HG03095 (cell line): Measurements from ENCODE around the gene ARRDC4.

Experiments used
- ATAC-seq: cut with Tn5 transposase; IDR thresholded peaks from one replicate; pipeline ENCODE4 v1.9.1; 2021; ENCODE audit warnings: moderate library complexity; ENCODE audit not compliant: unreplicated experiment

Gene ARRDC4, protein sequence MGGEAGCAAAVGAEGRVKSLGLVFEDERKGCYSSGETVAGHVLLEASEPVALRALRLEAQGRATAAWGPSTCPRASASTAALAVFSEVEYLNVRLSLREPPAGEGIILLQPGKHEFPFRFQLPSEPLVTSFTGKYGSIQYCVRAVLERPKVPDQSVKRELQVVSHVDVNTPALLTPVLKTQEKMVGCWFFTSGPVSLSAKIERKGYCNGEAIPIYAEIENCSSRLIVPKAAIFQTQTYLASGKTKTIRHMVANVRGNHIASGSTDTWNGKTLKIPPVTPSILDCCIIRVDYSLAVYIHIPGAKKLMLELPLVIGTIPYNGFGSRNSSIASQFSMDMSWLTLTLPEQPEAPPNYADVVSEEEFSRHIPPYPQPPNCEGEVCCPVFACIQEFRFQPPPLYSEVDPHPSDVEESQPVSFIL

DNA sequence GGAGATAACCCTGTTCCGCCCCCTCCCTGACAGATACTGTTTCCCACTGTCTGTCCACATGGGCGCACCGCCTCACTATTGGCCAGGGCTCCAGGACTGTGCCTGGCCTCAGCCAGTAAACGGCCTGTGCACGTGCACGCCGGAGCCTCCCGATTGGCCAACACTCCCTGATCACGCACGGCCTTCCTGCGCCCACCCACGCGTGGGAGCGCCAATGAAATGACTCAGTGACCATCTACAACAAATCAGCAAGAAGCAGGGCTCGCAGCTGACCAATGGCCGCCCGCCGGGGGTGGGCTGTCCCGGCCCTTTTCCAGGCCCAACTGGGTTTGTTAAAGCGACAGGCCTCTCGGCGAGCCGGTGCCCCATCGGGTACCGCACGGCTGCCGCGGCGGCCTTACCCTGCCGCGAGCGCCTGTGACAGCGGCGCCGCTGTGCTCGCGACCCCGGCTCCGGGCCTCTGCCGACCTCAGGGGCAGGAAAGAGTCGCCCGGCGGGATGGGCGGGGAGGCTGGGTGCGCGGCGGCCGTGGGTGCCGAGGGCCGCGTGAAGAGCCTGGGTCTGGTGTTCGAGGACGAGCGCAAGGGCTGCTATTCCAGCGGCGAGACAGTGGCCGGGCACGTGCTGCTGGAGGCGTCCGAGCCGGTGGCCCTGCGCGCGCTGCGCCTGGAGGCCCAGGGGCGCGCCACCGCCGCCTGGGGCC, at the start of gene ARRDC4:
Gene ARRDC4, plus strand, starts transcription at position 340 of the 703 bp plus-strand sequence. Its CDS starts 159 bp downstream, at position 499.
- peak; percentile 61 for ATAC-seq

DNA sequence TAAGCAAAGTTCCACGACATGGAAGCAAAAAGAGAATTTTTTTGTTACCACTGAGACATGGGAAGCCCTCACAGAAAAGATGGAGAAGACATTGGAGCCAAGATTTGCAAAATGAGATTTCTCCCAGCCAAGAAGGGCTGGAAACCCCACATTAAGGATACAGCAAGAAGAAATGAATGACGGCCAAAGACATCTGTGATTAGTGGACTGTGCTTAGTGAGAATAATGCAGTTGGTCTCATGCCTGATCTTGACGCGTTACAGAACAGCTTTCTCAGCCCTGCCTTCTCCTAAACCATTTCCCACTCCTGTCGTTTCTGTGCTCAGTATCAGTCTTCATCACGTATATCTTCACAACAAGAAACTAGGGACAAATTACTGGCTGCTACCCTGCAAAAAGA, 45.8 kb upstream of the ARRDC4 start:
- ATAC-seq: no peak

DNA sequence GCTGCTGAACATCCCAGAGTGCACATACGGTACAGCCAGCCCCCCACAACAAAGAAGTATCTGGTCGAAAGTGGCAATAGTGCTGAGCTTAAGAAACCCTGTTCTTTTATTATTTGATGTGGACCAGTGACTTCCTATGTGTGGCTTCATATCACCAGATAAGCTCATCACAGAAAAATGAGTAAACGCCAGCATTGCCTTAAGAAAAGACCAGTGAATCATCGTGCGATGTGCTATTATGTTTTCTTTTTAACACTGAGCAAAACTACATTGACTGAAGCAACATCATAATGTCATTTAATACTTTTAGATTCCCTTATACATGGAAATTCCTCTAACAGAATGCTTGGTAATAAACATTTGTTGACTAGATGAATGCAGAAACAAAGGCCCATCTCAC, 45.2 kb upstream of the ARRDC4 start:
- ATAC-seq: no peak

DNA sequence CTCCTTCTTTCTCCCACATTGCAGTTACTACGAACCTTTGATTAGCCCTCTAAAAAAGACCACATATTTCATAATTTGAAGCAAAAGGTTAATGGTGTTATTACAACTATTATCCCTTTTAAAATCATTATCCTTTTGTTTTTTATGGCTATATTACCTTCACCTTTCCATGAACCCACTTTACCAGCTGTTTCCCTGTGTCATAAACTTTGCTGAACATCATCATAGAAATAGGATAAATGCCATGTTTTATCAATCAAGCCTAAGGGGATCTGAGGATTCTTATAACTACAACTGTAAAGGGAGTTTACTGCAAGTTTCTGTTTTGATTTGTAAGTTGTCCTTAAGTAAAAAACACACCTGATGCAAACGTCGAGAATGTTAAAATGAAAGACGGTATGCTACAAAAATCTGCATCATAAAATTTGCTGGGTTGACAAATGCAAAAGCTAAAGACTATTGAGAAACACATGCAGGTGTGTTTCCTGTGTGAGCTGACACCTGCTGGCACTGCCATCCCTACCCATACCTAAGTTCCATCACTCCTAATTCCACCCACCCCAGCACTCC, 39.1 kb upstream of the ARRDC4 start:
- no peak for ATAC-seq

DNA sequence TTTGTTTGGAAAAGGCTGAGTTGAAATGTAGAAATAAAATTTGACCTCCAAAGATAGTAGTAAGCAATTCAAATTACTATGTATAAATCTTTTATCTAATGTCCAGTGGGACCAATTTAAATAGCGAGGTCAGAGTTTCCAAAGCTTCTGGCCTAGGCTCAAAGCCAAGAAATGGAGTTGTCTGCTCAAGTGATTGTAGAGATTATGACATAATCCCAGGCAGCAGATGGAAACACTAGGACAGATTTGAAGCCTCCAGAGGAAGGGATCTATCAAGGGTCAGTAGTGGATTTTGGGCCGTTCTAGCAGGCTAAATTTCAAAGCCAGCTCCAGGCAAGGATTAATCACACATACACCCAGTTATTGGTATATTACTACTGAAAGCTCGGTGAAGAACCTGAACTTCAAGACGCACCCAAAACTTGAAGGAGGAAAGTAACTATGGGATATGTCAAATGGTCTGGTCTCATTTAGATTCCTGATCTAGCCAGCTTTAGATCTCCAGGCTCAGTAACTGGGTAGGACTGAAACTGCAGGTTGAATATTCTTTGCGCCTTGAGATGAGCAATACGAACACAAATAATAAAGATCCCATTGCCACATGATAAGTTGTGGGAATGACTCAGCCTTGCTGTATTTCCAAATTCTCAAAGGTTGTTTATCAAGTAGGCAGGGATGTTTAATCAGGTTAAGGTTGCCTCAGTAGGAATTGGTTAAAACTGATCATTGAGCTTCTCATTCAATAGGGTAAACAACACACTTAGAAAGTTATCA, 30.9 kb upstream of the ARRDC4 start:
- ATAC-seq: no peak

DNA sequence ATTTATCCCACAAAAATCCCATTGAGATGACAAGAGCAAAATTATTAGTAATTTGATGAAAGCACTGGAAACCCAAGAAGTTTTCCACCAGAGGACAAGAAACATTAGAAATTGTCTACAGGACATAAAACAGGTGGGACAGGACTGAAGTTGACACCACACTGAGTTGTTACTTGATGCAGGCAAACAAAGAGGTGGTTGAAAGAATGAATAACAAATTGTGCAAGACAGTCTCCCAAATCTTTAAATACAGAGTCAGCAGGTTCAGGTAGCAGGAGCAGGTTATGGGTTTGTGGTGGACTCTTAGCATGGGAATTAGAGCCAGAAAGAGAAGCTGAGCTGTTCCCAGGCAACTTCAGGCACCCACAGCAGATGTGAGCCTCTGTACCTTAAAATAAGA, 30.3 kb upstream of the ARRDC4 start:
- ATAC-seq: no peak

DNA sequence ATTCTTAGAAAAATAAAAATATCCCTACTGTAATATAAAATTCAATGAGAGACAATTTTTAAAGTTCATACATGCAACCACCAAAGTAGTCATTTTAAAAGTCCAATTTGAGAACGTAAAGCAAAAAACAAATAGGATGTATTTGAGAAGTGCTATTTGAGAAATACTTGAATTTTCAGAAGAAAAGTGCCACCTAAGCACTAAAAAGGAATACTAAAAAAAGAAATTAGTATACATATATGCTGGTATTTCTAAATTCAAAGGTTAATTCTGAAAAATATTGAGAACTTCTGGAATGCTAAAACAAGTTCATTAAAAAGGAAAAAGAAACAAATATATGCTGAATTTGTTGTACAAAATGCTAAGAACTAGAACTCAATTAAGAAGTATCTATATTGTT, 29.2 kb upstream of the ARRDC4 start:
- no peak for ATAC-seq

DNA sequence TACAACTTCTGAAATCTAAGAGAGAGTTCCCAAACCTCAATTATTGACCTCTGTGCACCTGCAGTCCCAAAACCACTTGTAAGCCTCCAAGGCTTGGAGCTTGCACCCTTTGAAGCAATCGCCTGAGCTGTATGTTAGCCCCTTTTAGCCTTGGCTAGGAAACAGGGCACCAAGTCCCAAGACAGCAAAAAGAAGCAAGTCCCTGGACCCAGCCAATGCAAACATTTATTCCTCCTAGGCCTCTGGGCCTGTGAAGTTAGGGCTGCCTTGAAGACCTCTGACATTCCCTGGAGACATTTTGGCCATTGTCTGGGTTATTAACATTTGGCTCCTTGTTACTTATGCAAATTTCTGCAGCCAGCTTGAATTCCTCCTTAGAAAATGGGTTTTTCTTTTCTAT, 26.9 kb upstream of the ARRDC4 start:
- ATAC-seq: no peak

DNA sequence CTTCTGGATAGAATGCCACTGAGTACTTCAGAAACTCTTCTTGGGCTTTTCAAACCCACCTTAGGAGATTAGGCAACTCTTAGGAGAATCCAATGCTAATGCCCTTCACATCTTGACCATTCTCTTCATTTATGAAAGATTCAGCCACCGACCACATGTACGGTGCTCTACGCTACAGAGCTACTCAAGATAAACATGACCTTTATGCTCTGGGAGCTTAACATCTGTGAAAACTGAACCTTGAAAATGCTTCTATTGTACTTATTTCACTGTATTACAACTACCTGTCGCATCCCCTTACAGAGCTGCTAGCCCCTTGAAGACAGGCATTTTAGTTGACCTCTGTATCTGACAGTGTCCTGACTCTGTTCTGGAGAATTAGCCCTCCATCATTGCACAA, 19.5 kb upstream of the ARRDC4 start:
- ATAC-seq: no peak

DNA sequence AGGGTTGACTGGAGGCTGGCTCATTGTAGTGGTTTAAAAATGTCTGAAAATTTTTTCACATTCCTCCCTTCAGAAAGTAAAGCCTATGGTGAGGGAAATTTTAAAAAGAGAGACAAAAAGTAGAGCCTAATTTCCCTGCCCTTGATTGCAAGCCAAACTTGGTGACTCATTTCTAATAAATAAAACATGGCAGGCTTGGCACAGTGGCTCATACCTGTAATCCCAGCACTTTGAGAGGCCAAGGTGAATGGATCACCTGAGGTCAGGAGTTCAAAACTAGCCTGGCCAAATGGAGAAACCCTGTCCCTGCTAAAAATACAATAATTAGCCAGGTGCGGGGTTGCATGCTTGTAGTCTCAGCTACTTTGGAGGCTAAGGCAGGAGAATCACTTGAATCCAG, 18.9 kb upstream of the ARRDC4 start:
- ATAC-seq: no peak

DNA sequence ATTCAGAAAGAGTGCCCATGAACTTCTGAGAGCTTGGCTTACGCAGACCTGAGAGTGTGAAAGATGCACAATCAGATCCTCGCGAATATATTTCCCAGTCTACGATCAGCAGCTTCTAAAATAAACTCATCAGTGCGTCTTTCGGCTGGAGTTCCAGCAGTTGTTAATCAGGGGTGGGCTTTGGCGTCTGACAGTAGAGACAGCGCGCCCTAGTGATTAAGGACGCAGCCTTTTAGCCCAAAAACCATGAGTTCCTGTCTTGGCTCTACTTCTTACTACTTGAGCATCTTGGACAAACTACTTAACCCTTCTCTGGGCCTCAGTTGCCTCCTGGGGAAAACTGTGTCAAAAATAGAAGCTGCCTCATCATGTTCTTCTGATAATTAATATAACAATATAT, 15.8 kb upstream of the ARRDC4 start:
- ATAC-seq: no peak

DNA sequence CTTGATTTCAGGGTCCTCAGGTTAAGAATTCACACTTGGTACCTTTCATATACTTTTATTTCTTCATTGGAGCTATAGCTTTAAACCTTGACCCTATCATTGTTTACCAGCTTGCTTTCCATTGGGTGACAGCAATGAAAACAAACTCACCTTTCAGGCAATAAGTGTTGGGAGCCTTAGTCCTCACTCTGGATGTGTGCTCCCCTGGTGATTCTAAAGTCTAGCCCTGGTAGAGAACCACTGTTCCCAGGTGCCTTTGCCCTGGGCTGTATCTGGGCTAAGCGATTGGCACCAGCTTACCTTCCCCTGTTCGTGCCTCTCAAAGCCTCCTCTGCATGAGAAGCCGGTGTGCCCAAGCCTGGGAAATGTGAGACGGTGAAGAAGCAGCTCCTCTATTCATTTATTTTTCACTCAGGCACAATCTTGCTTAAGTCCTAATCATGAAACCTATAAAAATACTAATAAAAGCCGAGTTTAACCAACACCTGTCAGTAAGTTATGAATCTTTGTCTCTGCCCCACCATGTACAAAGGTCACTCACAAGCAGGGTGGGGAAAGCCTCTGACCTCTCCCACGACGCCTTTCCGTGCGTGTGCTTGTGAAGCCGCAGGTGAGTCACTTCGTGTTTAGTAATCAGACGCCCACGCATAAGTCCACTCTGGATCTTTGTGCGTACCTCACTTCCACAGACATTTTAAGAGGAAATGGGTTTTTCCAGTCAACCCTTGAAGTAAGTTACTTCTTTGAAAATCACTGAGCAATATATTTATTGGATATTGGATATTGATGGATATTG, 12.8 kb upstream of the ARRDC4 start:
- no peak for ATAC-seq

DNA sequence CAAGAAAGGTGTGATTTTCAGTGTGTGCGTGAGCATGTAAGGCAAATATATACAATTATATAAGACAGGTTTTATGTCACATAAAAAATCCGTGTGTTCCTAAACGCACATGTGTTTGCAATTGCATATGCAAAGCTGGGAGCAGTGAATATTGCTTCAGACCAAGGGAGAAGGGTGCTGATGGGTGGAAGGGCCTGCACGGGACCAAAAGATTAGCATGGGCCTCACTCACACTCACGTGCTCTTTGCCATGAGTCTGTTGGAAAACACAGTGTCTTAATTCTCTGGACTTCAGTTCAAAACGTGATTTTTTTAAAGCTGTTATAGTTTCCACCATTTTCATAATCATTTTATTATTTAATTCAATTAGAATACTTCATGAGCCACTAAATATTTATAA, 7.2 kb upstream of the ARRDC4 start:
- ATAC-seq: no peak

DNA sequence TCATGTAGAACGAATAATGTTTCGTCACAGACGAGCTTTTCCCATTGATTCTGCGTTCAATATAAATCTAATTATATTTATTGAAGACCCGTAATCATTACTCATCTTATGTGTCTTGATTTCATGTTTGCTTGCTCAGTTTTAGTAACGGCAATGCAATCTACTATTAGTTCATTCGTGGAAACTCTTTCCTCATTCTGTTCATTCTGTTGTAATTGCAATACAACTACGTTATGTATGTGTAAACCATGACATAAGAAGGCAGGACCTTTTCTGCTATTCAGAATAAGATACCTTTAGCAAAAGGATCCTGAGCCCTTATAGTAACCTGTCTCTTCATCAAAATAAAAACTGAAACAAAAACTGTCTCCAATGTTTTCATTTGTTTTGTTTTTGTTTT, 6.8 kb upstream of the ARRDC4 start:
- no peak for ATAC-seq

DNA sequence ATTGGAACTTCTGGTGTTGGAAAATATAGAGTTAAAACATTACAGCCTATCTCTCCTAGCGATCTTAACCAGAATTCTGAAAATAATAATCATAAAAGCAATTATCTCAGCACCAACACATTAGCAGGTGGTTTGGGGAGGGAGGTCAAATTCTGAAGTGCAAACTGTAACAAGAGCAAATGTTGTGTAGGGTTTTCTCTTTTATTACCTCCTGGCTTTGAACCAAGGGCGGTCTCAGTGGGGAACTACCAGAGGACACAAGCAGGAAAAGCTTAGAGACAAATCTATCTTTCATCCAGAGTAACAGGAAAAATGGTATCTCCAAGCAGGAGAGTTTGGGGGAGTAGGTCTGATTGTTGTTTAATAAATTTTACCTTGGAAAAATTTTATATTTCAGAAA, 5.5 kb upstream of the ARRDC4 start:
- no peak for ATAC-seq

DNA sequence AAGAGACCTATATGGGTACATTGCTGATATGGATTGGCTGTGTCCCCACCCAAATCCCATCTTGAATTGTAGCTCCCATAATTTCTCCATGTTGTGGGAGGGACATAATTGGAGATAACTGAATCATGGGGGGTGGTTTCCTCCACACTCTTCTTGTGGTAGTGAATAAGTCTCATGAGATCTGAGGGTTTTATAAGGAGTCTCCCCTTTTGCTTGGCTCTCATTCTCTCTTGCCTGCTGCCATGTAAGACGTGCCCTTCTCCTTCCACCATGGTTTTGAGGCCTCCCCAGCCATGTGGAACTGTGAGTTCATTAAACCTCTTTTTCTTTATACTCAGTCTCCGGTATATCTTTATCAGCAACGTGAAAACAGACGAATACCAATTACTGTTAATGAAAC, 5.0 kb upstream of the ARRDC4 start:
- no peak for ATAC-seq

DNA sequence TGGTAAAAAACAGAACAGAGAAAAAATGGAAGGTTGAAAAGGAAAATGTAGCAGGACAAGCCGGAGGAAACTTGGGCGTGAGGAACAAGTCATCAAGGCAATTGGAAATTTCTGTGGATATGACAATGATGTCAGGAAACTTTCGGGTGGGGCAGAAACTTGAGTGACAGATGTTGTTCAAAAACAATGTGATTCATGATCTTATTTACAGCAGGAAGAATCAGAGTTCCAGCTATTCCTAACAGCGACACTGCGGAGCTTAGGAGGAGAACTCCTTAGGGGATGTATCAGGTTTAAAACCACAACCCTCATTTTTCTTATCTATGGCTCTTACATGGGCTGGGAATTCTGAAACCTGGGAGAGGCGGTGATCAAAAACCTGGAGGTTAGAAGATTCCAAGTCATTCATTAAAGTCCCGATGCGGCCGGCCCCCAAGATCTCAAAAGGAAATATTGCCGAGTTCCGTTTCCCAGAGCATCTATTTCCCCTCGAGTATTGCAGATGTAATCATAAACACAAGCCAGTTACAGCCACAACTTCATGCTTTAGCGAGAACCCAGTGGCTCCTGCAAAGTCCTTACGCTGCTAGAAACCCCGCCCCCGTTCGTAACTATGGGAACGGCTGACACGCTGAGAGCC, 659 bp upstream of the ARRDC4 start:
- no peak for ATAC-seq

DNA sequence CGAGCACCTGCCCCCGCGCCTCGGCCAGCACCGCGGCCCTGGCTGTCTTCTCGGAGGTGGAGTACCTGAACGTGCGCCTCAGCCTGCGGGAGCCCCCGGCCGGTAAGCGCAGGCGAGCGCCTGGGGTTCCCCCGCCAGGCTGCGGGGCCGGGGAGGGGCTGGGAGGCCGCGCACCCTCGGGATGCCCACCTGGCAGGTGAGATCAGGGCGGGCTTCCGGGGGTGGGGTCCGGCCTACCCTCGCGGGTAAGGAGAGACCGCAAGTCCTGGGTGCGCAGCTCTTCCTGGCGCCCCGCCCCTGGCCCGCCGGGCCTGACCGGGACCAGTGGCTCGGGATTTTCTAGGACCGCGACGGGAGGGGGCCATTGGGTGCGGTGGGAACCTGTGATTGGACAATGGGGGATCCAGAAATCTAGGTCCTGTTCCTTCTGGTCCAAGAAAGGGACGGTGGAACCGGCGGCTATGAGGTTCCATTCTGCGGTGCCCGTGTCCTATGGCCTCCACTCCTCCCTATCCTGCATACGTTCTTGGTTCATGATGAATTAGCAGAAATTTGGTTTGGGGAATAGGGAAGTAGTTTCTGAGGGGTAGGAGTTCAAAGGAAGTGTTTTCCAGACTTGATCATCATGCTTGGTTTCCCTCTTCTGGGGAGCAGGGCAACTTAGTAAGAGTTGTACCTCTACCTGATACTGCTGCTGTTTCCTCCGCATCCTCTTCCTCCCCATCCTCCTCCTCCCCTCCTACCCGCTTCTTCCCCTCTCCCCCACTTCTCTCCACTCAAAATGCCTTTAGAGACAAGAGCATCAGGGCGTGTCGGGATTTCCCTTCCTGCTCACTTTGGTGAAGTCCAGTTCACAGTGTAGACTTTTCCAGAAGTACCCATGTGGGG, 808 bp downstream of the ARRDC4 start:
- no peak for ATAC-seq

DNA sequence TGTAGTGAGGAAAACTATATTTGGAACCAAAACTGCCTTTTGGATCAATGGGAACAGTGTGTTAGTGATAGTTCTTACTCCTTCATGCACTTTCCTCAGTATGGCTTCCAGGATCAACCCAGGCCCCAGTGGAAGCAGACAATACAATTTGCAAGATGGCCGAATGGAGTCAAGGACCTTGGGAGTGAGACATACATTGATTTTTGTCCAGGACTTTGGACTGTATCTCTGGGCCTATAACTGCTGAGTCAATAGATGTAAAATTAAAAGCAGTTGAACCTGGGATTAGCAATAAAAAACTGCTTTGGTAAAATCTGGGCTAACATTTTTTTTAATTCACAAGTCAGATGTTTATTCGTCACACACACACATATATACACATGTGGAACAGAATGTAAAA, 1.8 kb downstream of the ARRDC4 start:
- ATAC-seq: no peak
